HL-60/S4 treated with retinoic acid at 250 ng/mL for 4 days and 3 days (cell line): Measurements from ENCODE around the gene TTPAL.
"Not testable (repeated sequence)": the region's sequence is repeated elsewhere in the genome, so short reads cannot be mapped to it uniquely, and the experiment has no call there.

Experiments used
- in situ Hi-C: fragments of 300-500 bp; cut with MboI; formaldehyde crosslinking; loops from 2 replicates; pipeline ENCODE4 v1.7.0; 2022; ENCODE audit warnings: low sequenced_read_pairs

TTPAL gene

GRCh38 chr20:44467289-44467883 is 8.3 kb upstream of the TTPAL start:
- in situ Hi-C loops = no loop called here

DNA sequence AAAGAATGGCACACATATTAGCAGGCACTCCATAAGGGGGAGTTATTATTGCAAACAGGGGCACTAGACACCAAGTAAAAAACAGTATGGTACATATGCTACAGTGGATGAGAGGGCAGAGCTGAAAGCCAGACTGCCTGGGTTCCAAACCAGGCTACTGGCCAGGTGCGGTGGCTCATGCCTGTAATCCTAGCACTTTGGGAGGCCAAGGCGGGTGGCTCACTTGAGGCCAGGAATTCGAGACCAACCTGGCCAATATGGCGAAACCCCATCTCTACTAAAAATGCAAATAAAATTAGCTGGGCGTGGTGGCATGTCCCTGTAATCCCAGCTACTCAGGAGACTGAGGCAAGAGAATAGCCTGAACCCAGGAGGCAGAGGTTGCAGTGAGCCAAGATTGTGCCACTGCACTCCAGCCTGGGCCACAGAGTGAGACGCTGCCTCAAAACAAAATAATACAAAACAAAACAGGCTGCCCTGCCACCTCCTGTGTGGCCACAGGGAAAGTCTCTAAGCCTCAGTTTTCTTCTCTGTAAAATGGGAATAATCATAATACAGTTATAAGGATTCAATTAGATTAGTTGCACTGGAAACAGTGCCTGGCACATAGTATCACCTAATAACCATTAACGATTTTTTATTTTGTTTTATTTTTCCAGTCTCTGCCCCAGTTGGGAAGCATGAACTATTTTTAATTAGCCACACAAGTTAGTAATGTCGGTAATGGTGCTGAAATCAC is 7.5 kb upstream of the TTPAL start:
- in situ Hi-C loops = no loop called here

DNA sequence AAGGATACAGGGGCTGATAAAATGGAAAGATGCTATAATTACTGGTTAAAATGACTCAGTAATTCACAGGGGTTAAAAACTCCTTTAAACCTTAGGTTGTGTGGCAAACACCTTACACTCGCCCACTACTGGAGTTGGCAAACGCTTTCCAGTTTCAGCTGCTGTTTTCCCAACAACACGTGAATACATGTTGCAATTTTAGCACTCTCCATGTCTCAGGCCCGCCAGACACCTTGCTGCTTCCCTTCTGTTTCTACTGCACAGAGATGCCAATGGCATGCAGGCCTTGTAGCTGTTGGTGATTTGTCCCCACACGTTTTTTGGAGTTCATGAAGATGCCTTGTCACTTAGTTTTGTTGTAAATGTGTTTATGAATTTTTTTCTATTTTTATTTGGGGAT is 5.3 kb upstream of the TTPAL start:
- in situ Hi-C loops = no loop called here

- in situ Hi-C loops = no loop called here
Measured at GRCh38 chr20:44471481-44471882, 4.2 kb upstream of the TTPAL start.

GRCh38 chr20:44472283-44472682 is 3.4 kb upstream of the TTPAL start:
- in situ Hi-C loops = not testable (repeated sequence)

DNA sequence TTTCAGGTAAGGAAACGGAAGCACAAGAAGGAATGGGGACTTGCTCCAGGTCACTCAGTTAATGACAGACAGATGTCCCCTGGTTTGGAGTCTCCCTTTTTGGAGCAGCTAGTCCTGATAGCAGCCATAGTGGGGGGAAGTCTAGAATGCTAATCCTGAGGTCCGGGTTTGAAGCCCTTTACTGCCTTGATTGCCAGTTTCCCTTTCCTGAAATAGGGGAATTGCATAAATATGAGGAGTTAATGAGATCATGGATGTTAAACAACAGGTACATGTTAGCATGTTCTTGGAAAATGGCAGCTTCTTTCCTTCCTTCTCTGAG is 341 bp upstream of the TTPAL start:
- in situ Hi-C loops = no loop called here

- in situ Hi-C loops = no loop called here
Measured at GRCh38 chr20:44477151-44477550, 1.5 kb downstream of the TTPAL start.

DNA sequence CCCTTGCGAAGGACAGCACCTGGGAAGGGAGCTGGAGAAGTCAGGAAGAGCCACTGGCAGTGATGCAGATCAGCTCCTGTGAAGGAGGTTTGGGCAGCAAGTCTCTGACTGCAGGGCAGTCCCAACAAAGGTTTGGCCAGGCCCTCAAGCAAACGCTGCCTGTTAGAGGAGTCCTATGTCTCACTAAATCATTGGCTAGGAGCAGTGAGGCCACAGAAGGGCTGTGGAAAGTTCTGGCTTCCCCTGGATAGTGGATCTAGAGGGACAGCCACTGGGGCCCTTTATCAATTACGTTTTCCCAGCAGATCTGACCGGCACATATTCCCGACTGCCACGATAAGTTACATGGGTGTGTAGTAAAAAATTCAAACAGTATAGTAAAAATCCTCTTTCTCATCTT is 2.5 kb downstream of the TTPAL start:
- in situ Hi-C loops = no loop called here

DNA sequence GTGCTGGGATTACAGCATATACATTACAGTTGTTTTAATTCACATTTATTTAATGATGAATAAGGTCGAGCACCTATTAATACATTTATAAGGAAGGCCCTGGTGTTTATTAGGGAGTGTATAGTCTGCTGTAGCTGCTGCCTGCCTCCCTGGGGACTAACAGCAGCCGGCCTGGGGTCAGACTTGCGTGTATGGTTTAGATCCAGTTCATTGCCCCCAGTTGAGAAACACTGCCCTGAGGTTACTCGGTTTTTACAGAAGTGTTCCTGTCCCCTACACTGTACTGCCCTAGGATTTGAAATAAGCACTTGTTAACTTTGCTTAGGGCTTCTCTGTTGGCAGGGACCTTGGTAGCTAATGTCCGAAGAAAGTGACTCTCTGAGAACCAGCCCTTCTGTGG is 4.0 kb downstream of the TTPAL start:
- in situ Hi-C loops = no loop called here

DNA sequence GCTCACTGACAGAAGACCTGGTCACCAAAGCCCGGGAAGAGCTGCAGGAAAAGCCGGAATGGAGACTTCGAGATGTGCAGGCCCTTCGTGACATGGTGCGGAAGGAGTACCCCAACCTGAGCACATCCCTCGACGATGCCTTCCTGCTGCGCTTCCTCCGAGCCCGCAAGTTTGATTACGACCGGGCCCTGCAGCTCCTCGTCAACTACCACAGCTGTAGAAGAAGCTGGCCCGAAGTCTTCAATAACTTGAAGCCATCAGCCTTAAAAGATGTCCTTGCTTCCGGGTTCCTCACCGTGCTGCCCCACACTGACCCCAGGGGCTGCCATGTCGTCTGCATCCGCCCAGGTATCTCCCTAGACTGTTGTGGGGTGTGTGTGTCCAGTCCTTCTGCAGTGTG is 4.4 kb downstream of the TTPAL start:
- in situ Hi-C loops = no loop called here

DNA sequence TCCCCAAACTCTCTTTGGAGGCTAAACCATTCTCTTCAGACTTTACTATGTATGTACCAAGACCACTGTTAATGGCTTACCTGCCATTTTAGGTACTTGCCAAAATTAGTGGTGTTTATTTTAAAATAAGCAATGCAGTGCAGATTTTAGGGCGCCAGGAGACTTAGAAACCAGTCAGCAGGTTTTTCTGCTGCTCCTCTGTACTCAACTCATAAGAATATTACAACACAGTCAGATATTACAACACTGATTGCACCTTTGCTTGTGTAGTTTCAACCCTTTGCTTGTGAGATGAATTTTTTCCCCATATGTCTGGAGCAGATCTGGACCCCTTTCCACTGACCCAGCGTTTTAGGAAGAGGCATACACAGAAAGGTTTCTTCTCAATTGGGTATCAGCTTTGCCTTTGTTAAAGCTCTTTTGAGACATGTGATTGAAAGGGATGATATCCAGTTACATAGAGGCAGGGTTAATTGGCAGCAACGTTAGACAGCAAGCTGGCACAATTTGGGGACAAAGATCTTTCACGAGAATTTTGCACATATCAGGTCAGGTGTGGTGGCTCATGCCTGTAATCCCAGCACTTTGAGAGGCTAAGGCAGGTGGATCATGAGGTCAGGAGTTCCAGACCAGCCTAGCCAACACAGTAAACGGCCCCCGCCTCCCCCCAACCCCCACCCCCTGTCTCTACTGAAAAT is 6.2 kb downstream of the TTPAL start:
- in situ Hi-C loops = no loop called here

DNA sequence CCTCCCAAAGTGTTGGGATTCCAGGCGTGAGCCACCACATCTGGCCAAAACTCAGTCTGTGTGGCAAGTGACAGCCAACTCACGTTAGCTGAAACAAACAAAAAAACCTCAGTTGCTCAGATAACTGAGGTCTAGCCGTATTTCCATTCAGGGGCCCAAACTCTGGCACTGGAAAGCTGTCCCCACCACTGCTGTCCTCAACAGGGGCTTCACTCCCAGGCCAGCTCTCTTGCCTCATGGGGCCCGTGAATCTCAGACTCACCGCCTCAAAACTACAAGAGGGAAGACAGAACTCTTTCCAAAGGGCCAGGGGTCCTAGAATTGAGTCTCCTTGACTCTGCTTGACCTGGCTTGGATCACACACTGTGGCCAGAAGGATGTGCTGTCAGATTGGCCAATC is 7.4 kb downstream of the TTPAL start:
- in situ Hi-C loops = no loop called here

DNA sequence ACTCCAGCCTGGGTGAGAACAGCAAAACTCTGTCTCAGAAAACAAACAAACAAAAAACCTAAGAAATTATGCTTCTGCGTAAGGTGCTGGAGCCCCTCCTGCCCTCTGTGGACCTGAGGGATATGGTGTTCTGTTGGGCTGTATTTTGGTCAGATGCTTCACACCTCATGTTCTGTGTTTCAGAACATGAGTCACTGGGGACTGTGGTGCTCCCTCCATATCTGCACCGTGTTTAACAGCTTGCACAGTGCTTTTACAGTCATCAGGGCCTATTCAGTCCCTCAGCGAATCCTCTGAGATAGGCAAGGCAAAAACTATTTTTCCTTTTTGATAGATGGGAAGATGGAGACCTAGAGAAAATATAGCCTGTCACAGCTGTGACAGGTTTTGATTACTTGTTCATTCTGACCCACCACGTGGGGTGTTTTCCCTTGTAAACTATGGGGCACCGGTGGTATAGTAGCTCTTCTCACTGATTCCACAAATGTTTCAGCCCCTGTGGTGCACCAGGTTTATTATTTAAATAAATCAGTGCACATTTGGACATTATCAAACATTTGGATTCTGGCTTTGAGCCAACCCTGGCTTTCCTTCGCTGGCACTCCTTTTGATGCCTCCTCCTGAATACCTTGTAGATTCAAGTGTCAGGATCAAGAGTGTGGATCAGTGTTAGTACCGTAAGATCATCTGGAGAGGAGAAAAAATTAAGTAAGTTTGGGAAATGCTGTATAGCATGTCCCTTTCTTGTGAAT is 9.6 kb downstream of the TTPAL start:
- in situ Hi-C loops = no loop called here

- in situ Hi-C loops = no loop called here
Measured at GRCh38 chr20:44485830-44486198, 10.1 kb downstream of the TTPAL start.

DNA sequence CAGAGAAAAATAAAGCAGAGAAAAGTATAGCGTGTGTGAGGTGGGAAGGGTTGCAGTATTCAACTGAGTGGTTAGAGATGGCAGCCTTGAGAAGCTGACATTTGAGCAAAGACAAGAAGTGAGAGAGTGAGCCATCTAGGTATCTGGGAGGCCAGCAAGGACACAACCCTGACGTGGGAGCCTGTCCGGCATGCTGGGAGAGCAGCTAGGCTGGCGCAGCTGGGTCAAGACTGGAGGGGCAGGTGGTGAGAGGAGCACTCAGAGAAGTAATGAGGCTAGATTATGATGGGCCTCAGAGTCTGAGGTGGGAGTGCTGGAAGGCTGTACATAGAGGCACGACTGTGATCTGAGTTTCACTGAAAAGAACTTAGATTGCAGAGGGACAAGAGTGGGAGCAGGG is 12.9 kb downstream of the TTPAL start:
- in situ Hi-C loops = no loop called here

- in situ Hi-C loops = no loop called here
Measured at GRCh38 chr20:44489223-44489622, 13.5 kb downstream of the TTPAL start.

GRCh38 chr20:44489931-44490330 is 14.3 kb downstream of the TTPAL start:
- in situ Hi-C loops = no loop called here

DNA sequence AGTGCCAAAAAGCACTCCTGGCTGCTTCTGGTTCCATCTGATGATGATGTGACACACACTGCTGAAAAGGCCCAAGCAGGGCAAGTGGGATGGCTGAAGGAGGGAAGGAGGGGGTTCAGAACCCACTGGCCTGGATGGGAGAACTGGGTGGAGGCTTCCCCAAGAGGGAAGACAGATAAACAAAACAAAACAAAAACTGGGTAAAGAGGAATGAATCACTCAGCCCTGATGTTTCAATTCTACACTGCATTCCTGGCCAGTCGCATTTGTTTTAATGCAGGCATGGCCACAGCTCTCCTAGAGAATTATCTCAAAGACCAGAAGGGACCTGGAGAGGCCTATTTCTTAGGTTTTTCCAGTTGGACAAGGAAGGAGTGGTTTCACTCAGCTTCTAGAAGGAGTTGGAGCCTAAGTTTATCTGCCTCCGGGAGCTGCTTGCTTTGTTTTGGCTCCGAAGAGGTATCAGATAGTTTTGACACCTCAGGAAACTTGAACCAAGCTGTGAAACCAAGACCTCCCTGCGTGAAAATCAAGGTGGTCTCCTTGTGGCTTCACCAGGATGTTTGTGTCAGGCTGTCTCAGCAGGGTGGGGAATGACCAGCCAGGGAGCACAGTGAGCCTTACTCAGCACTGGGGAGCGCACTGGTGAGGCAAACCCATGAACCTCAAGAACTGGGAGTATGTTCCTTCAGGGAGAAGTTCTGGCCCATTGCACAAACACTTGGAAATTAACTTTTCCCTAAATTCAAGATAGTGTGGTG is 16.1 kb downstream of the TTPAL start:
- in situ Hi-C loops = no loop called here

DNA sequence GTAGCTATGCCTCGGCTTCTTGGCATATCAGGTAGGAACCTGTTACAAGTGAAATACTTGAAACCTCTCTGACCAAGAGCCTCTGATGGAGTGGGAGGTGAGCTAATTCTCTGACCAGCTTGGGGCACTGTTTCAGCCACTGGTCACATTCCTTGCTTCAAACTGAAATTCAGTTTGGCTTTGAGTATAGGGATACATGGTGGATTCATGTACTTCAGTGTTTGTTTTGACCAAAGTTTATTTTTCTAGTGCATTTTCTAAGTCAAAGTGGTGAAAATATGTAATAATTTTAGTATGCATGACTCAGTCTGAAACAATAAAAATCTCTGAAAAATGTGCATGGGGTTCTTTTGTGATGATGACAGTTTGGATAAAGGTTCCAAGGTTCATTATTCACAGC is 18.6 kb downstream of the TTPAL start:
- in situ Hi-C loops = no loop called here

GRCh38 chr20:44494681-44495080 is 19.0 kb downstream of the TTPAL start:
- in situ Hi-C loops = no loop called here

- in situ Hi-C loops = no loop called here
Measured at GRCh38 chr20:44495257-44495656, 19.6 kb downstream of the TTPAL start.
